BLaER1 treated with 17β-estradiol and CSF1 and Interleukin-3, amounts not matched to agents 10 nM and 100 nM (cell line): ENCODE measurements around the gene VCAN.

Experiments used
- H3K27ac ChIP-seq, 11 experiments: shearing (Covaris generic); formaldehyde crosslinking; 2 replicates each; pipeline ENCODE4 v1.8.1; 2022
- H3K27me3 ChIP-seq, 11 experiments: shearing (Covaris generic); formaldehyde crosslinking; 2 replicates each; pipeline ENCODE4 v1.8.1; 2022
- H3K36me3 ChIP-seq, 11 experiments: shearing (Covaris generic); formaldehyde crosslinking; 2 replicates each; pipeline ENCODE4 v1.8.1; 2022
- H3K4me1 ChIP-seq, 10 experiments: shearing (Covaris generic); formaldehyde crosslinking; 2 replicates each; pipeline ENCODE4 v1.8.1; 2022
- H3K4me2 ChIP-seq, 11 experiments: shearing (Covaris generic); formaldehyde crosslinking; 2 replicates each; pipeline ENCODE4 v1.8.1; 2022
- H3K4me3 ChIP-seq, 10 experiments: shearing (Covaris generic); formaldehyde crosslinking; 2 replicates each; pipeline ENCODE4 v1.8.1; 2022
- H3K9ac ChIP-seq, 11 experiments: shearing (Covaris generic); formaldehyde crosslinking; 2 replicates each; pipeline ENCODE4 v1.8.1; 2022
- H3K9me3 ChIP-seq, 11 experiments: shearing (Covaris generic); formaldehyde crosslinking; replicated peaks in 1 of 11; 2 replicates each; pipeline ENCODE4 v1.8.1; 2022
- H4K20me1 ChIP-seq, 11 experiments: shearing (Covaris generic); formaldehyde crosslinking; 2 replicates each; pipeline ENCODE4 v1.8.1; 2022
- Cebpa-rat ChIP-seq, 11 experiments: shearing (Covaris generic); IDR thresholded peaks; 2 replicates each; pipeline ENCODE4 v1.8.1; 2022

Gene VCAN

GRCh38 chr5:83548581-83548980 is 77.0 kb downstream of the VCAN start:
- Histone ChIP-seq H3K9me3 (no peaks in the 10 kb centered on the region), H3K4me1 (no peaks in the 10 kb centered on the region), H3K4me3 (no peak overlapping the region), H3K27ac (no peak overlapping the region), H3K27me3 (no peaks in the 10 kb centered on the region), H4K20me1 (no peaks in the 10 kb centered on the region), H3K36me3 (no peaks in the 10 kb centered on the region), H3K4me2 (no peak overlapping the region), H3K9ac (no peak overlapping the region)
- no peak for TF ChIP-seq Cebpa-rat (IDR thresholded peaks at IDR 0.05)

DNA sequence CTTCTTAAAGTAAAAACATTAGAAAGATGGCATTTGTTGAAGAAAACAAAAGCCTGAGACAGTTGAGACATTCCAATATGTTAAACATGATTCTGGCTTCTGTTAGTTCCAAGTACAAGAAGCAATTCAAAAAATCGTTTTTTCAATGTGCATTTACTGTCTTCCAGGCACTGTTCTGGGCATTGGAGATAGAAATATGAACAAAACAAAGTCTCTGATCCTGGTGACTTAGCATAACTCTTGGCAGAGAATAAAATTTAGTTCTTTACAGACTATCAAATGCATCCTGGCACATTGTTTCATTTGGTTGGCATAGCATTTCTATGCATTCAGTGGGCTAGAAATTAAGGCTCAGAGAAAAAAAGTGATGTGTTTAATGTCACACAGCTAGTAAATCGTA is 77.5 kb downstream of the VCAN start:
- no peaks in the 10 kb centered on the region for H3K4me1 ChIP-seq
- no peaks in the 10 kb centered on the region for H4K20me1 ChIP-seq
- H3K4me3 ChIP-seq = no peak overlapping the region
- H3K4me2 ChIP-seq = no peak overlapping the region
- H3K27ac ChIP-seq = no peak overlapping the region
- H3K9ac ChIP-seq = no peak overlapping the region
- no peak for TF ChIP-seq Cebpa-rat (IDR thresholded peaks at IDR 0.05)
- H3K36me3 ChIP-seq = no peaks in the 10 kb centered on the region
- H3K9me3 ChIP-seq = no peaks in the 10 kb centered on the region
- no peaks in the 10 kb centered on the region for H3K27me3 ChIP-seq

- H3K4me3 ChIP-seq = no peak overlapping the region
- H3K9ac ChIP-seq = no peak overlapping the region
- no peak overlapping the region for H3K27ac ChIP-seq
- no peaks in the 10 kb centered on the region for H3K9me3 ChIP-seq
- no peaks in the 10 kb centered on the region for H4K20me1 ChIP-seq
- no peaks in the 10 kb centered on the region for H3K36me3 ChIP-seq
- no peaks in the 10 kb centered on the region for H3K4me1 ChIP-seq
- no peaks in the 10 kb centered on the region for H3K27me3 ChIP-seq
- no peak overlapping the region for H3K4me2 ChIP-seq
- TF ChIP-seq Cebpa-rat (IDR thresholded peaks at IDR 0.05) = no peak
Measured at GRCh38 chr5:83549674-83550073, 78.1 kb downstream of the VCAN start.

DNA sequence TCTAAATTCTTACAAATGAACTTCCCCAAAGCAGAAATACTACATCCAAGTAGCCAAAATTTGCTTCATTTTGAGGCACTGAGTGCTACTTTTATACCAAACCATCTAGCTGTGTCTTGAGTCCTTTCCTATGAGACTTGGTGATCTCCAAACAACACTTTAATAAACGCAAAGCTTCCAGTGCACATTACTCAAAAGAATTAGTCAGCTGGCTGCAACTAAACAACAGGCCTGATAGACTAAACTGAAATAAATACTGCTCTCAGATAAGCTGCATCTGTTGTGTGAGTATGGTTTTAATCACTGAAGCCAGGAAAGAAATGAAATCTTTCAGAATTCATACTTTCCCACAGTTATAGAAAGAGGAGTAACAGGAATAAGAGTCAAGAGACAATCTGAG is 80.3 kb downstream of the VCAN start:
- no peaks in the 10 kb centered on the region for H4K20me1 ChIP-seq
- no peaks in the 10 kb centered on the region for H3K27me3 ChIP-seq
- H3K9ac ChIP-seq = no peak overlapping the region
- no peaks in the 10 kb centered on the region for H3K36me3 ChIP-seq
- H3K4me2 ChIP-seq = no peak overlapping the region
- H3K27ac ChIP-seq = no peak overlapping the region
- H3K9me3 ChIP-seq = no peaks in the 10 kb centered on the region
- TF ChIP-seq Cebpa-rat (IDR thresholded peaks at IDR 0.05) = no peak
- H3K4me1 ChIP-seq = no peaks in the 10 kb centered on the region
- no peak overlapping the region for H3K4me3 ChIP-seq

- TF ChIP-seq Cebpa-rat (IDR thresholded peaks at IDR 0.05) = no peak
- H3K9me3 ChIP-seq = no peaks in the 10 kb centered on the region
- no peak overlapping the region for H3K4me2 ChIP-seq
- H3K27me3 ChIP-seq = no peaks in the 10 kb centered on the region
- no peak overlapping the region for H3K27ac ChIP-seq
- no peaks in the 10 kb centered on the region for H4K20me1 ChIP-seq
- no peaks in the 10 kb centered on the region for H3K4me1 ChIP-seq
- H3K36me3 ChIP-seq = no peaks in the 10 kb centered on the region
- H3K9ac ChIP-seq = no peak overlapping the region
- H3K4me3 ChIP-seq = no peak overlapping the region
Measured at GRCh38 chr5:83552275-83552674, 80.7 kb downstream of the VCAN start.

DNA sequence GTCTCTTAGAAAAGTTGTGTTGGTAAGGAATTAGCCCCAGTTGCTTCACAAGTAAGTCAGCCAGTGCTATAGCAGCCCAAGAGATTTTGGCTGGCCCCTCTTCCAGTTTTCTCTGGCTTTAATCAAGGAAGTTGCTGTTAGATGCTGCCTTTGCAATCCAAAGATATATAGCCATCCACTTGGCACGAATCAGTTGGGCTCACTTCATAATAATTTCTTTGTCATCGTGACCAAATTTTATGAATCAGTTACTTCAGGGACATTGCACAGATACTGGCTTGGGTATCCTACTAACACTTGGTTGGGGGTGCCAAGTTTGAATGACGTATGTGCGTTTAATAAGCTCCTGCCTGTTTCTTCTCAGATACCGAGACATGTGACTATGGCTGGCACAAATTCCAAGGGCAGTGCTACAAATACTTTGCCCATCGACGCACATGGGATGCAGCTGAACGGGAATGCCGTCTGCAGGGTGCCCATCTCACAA is 81.5 kb downstream of the VCAN start:
- Histone ChIP-seq H3K27me3 (no peaks in the 10 kb centered on the region), H3K36me3 (no peaks in the 10 kb centered on the region), H3K4me1 (no peaks in the 10 kb centered on the region), H3K4me2 (no peak overlapping the region), H4K20me1 (no peaks in the 10 kb centered on the region), H3K4me3 (no peak overlapping the region), H3K9me3 (no peaks in the 10 kb centered on the region), H3K9ac (no peak overlapping the region), H3K27ac (no peak overlapping the region)
- TF ChIP-seq Cebpa-rat (IDR thresholded peaks at IDR 0.05) = no peak

DNA sequence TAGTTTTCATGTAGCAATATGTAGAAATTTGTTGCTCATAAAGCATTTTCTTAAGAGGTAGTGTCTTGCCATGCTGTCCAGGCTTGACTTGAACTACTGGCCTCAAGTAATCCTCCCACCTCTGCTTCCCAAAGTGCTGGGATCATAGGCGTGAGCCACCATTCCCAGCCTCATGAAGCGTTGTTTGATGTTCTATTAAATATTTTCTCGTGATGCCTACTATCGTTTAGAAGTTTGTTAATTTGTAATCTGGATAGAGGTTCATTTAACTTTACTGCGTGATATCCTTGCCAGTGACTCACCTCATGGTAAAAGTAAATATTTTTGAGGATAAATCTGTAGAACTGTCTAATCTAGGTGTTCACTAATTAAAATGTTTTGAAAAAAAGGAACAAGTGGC is 82.6 kb downstream of the VCAN start:
- Histone ChIP-seq H3K27me3 (no peaks in the 10 kb centered on the region), H3K36me3 (no peaks in the 10 kb centered on the region), H4K20me1 (no peaks in the 10 kb centered on the region), H3K9me3 (no peaks in the 10 kb centered on the region), H3K4me1 (no peaks in the 10 kb centered on the region), H3K9ac (no peak overlapping the region), H3K4me2 (no peak overlapping the region), H3K4me3 (no peak overlapping the region), H3K27ac (no peak overlapping the region)
- no peak for TF ChIP-seq Cebpa-rat (IDR thresholded peaks at IDR 0.05)

GRCh38 chr5:83554686-83555085 is 83.1 kb downstream of the VCAN start:
- no peaks in the 10 kb centered on the region for H3K9me3 ChIP-seq
- no peak overlapping the region for H3K4me3 ChIP-seq
- no peak overlapping the region for H3K9ac ChIP-seq
- H4K20me1 ChIP-seq = no peaks in the 10 kb centered on the region
- H3K27ac ChIP-seq = no peak overlapping the region
- TF ChIP-seq Cebpa-rat (IDR thresholded peaks at IDR 0.05) = no peak
- H3K27me3 ChIP-seq = no peaks in the 10 kb centered on the region
- no peaks in the 10 kb centered on the region for H3K4me1 ChIP-seq
- no peak overlapping the region for H3K4me2 ChIP-seq
- no peaks in the 10 kb centered on the region for H3K36me3 ChIP-seq

- Histone ChIP-seq H3K27me3 (no peaks in the 10 kb centered on the region), H3K9me3 (no peaks in the 10 kb centered on the region), H3K27ac (no peak overlapping the region), H3K9ac (no peak overlapping the region), H3K4me1 (no peaks in the 10 kb centered on the region), H4K20me1 (no peaks in the 10 kb centered on the region), H3K4me3 (no peak overlapping the region), H3K4me2 (no peak overlapping the region), H3K36me3 (no peaks in the 10 kb centered on the region)
- TF ChIP-seq Cebpa-rat (IDR thresholded peaks at IDR 0.05) = no peak
Measured at GRCh38 chr5:83555263-83555662, 83.7 kb downstream of the VCAN start.

DNA sequence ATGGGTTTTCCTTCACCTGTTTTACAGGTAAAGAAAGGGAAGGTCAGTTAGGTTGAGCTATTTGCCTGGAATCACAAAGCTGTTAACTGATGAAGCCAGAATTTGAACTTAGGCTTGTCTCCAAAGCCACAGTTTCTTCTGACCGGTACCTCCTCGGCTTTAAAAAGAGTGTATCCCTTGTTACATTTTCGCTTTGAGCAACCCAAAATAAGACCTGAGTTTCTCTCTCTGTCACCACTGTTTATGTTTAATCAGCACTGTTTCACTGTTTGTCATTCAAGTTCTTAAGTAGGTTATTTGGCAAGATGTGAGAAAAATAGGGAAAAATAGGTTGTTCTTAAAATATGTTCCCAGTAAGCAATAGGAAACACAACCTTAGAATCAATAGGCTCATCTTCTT is 84.6 kb downstream of the VCAN start:
- TF ChIP-seq Cebpa-rat (IDR thresholded peaks at IDR 0.05) = no peak
- Histone ChIP-seq H3K4me1 (peaks cover 0 to 6% (median 0%) of the 10 kb centered on the region in 10 experiments; a peak in 1 of 20 replicates), H4K20me1 (no peaks in the 10 kb centered on the region), H3K4me3 (no peak overlapping the region), H3K27me3 (no peaks in the 10 kb centered on the region), H3K27ac (no peak overlapping the region), H3K36me3 (no peaks in the 10 kb centered on the region), H3K4me2 (no peak overlapping the region), H3K9me3 (no peaks in the 10 kb centered on the region), H3K9ac (no peak overlapping the region)
